Nephron (organoid): Measurements from ENCODE around the gene RADIL.

Experiments used
- H3K27ac Mint-ChIP-seq, 3 experiments: 2 replicates each; pipeline ENCODE4 v1.8.0; 2020; ENCODE audit warnings: mixed read lengths in 3 of 3, mild to moderate bottlenecking in 2 of 3, moderate library complexity in 1 of 3
- H3K27me3 Mint-ChIP-seq: 2 replicates; pipeline ENCODE4 v1.8.0; 2021; ENCODE audit warnings: low read depth, mild to moderate bottlenecking, moderate library complexity, mixed read lengths
- H3K36me3 Mint-ChIP-seq: 2 replicates; pipeline ENCODE4 v1.8.0; 2020; ENCODE audit warnings: low read depth, mixed read lengths
- H3K4me1 Mint-ChIP-seq: 2 replicates; pipeline ENCODE4 v1.8.0; 2020; ENCODE audit warnings: mixed read lengths
- H3K4me3 Mint-ChIP-seq, 3 experiments: 2 replicates each; pipeline ENCODE4 v1.8.0; 2020; ENCODE audit warnings: mild to moderate bottlenecking in 3 of 3, mixed read lengths in 3 of 3, moderate library complexity in 2 of 3
- H3K9me3 Mint-ChIP-seq: 2 replicates; pipeline ENCODE4 v1.8.0; 2020; ENCODE audit warnings: mixed read lengths
- TF ChIP-seq, protein P1 (sequence below), 3 experiments: fragments of 200-600 bp; sonication (generic); IDR thresholded peaks; one replicate each; pipeline ENCODE4 v1.5.0; 2021; ENCODE audit warnings: antibody characterized with exemption in 3 of 3; ENCODE audit not compliant: unreplicated experiment in 3 of 3

RADIL gene

DNA sequence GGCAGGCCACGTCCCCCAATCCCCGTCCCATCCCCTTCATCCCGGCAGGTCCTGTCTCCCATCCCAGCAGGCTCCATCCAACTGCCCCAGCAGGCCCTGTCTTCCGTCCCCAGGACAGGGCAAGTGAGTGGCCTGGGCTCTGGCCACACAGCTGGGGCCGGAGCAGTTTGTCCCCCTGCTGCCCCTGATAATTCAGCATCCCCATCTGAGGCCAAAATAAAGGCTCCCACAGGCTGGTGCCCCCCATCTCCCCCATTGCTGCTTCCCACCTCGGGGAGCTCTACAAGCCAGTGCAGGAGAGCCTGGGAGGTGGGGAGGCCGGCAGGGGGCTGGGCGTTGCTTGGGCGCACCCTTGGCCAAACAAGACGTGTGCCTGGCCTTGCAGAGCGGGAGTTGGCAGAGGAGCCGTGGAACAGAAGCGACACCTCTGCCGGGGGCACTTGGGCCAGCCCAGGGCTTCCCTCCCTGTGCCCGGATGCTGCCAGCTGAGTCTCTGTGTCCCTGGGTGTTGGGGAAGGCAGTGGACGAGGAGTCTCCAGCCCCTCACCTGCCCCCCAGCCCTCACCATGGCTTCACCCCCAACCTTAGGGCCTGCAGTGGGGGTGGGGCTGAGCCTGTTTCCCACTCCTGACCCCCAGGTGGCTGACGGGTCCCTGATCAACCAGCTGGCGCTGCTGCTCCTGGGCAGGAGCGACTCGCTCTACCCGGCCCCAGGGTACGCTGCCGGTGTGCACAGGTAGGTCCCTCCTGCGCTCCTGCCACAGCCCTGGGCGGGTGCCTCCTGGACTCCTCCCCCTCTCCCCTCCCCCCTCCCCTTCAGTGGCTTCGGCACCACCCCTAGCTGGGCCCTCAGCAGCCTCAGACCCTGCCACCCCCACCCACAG lies 94.1 kb downstream of the RADIL start:
- Mint-ChIP-seq H3K27ac (no peak overlapping the region), H3K27me3 (no peaks in the 10 kb centered on the region), H3K4me1 (no peaks in the 10 kb centered on the region), H3K36me3 (peaks cover 10% of the 10 kb centered on the region), H3K4me3 (no peak overlapping the region), H3K9me3 (no peaks in the 10 kb centered on the region)
- TF ChIP-seq, protein P1, sequence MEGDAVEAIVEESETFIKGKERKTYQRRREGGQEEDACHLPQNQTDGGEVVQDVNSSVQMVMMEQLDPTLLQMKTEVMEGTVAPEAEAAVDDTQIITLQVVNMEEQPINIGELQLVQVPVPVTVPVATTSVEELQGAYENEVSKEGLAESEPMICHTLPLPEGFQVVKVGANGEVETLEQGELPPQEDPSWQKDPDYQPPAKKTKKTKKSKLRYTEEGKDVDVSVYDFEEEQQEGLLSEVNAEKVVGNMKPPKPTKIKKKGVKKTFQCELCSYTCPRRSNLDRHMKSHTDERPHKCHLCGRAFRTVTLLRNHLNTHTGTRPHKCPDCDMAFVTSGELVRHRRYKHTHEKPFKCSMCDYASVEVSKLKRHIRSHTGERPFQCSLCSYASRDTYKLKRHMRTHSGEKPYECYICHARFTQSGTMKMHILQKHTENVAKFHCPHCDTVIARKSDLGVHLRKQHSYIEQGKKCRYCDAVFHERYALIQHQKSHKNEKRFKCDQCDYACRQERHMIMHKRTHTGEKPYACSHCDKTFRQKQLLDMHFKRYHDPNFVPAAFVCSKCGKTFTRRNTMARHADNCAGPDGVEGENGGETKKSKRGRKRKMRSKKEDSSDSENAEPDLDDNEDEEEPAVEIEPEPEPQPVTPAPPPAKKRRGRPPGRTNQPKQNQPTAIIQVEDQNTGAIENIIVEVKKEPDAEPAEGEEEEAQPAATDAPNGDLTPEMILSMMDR (IDR thresholded peaks at IDR 0.05; ENCODE audit: unreplicated experiment in 3 of 3), result no peak

- Mint-ChIP-seq H3K27me3 (no peaks in the 10 kb centered on the region), H3K4me3 (no peak overlapping the region), H3K27ac (no peak overlapping the region), H3K36me3 (peaks cover 4% of the 10 kb centered on the region), H3K9me3 (no peaks in the 10 kb centered on the region), H3K4me1 (no peaks in the 10 kb centered on the region)
- TF ChIP-seq, protein P1 (IDR thresholded peaks at IDR 0.05; ENCODE audit: unreplicated experiment in 3 of 3), result no peak
Observed at GRCh38 chr7:4788627-4789189, 94.8 kb downstream of the RADIL start.

DNA sequence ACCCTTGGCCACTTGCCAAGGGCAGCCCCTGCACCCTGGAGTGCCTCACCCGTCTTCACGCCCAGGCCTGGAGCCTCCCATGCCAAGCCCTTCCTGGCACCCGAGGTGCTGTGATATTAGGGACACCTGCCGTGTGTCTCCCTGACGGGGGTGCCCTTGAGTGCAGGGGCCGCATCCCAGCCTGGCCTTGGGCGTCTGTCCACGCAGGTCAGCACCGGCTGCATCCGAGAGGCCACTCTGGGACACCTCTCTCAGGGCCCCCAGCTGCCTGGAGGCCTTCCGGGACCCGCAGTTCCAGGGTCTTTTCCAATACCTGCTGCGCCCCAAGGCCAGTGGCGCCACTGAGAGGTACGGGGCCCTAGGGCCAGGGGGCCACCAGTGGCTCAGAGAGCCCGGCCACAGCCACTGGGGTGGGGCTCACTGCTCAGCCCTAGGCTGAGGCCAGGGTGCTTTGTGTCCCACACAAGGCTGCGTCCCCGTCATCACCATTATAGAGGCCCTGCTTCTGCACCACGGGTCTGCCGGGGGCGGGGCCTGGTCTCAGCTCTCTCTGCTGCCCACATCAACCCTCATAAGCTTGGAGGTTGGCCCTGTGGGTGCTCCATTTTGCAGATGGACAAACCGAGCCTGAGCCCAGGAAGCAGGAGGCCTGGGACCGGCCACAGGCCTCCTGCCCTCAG lies 95.4 kb downstream of the RADIL start:
- Mint-ChIP-seq H3K27me3 (no peaks in the 10 kb centered on the region), H3K9me3 (no peaks in the 10 kb centered on the region)

DNA sequence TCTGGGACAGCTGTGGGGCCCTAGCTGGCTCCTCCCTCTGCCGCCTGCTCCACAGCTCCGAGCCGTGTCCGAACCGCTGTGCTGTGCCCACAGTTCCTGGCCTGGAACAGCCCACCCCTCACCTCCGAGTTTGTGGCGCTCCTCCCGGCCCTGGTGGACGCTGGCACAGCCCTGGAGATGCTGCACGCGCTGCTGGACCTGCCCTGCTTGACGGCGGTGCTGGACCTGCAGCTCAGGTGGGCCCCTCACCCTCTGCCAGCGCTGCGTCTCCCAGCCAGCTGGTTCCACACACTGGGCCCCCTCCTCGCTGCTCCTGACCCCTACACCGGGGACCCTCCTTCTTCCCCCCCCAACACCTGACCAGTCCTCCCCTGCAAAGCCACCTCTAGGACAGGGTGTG lies 96.0 kb downstream of the RADIL start:
- H3K27ac Mint-ChIP-seq, result no peak overlapping the region
- peaks cover 4% of the 10 kb centered on the region for H3K36me3 Mint-ChIP-seq
- no peaks in the 10 kb centered on the region for H3K27me3 Mint-ChIP-seq
- no peaks in the 10 kb centered on the region for H3K4me1 Mint-ChIP-seq
- no peaks in the 10 kb centered on the region for H3K9me3 Mint-ChIP-seq
- TF ChIP-seq, protein P1 (IDR thresholded peaks at IDR 0.05; ENCODE audit: unreplicated experiment in 3 of 3), result no peak
- H3K4me3 Mint-ChIP-seq, result no peak overlapping the region

More for the DNA sequence above, 95.4 kb downstream of the RADIL start:
- Mint-ChIP-seq H3K36me3 (peaks cover 4% of the 10 kb centered on the region), H3K4me1 (no peaks in the 10 kb centered on the region), H3K27ac (no peak overlapping the region), H3K4me3 (no peak overlapping the region)
- TF ChIP-seq, protein P1 (IDR thresholded peaks at IDR 0.05; ENCODE audit: unreplicated experiment in 3 of 3), result no peak

GRCh38 chr7:4786015-4786414 lies 97.5 kb downstream of the RADIL start:
- Mint-ChIP-seq H3K4me1 (no peaks in the 10 kb centered on the region), H3K4me3 (no peak overlapping the region), H3K27me3 (no peaks in the 10 kb centered on the region), H3K36me3 (peaks cover 7% of the 10 kb centered on the region), H3K27ac (no peak overlapping the region), H3K9me3 (no peaks in the 10 kb centered on the region)
- TF ChIP-seq, protein P1 (IDR thresholded peaks at IDR 0.05; ENCODE audit: unreplicated experiment in 3 of 3), result no peak
